ENCODE results near the gene CLRN3. TPM values are rescaled to one million over a fixed set of nuclear protein-coding genes. Genes with fewer than 3 reads are reported as not detected.
A peak's percentile ranks its signal among the peaks of the same experiment; 100 is the strongest.

The CLRN3 gene, protein sequence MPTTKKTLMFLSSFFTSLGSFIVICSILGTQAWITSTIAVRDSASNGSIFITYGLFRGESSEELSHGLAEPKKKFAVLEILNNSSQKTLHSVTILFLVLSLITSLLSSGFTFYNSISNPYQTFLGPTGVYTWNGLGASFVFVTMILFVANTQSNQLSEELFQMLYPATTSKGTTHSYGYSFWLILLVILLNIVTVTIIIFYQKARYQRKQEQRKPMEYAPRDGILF
- total RNA-seq (under 1 TPM in 3 of 9 donors, not detected in 6; 0.29 to 0.61 (median 0.39) TPM), polyA plus RNA-seq (not detected)
- long read RNA-seq, donor 1 = 0 reads
- long read RNA-seq, donor 2 = 0 reads
- long read RNA-seq, donor 3 = 0 reads
- long read RNA-seq, donor 4 = 0 reads
- long read RNA-seq, donor 5, partial matches to known transcripts = 0 of 1 reads
- long read RNA-seq, donor 5, other reads (novel, unspliced or antisense) = 1 of 1 reads
- long read RNA-seq, donor 6 = 0 reads
- long read RNA-seq, donor 7 = 0 reads
- long read RNA-seq, donor 8 = 0 reads
- long read RNA-seq, donor 9 = 0 reads
- long read RNA-seq, donor 10 = 0 reads

DNA sequence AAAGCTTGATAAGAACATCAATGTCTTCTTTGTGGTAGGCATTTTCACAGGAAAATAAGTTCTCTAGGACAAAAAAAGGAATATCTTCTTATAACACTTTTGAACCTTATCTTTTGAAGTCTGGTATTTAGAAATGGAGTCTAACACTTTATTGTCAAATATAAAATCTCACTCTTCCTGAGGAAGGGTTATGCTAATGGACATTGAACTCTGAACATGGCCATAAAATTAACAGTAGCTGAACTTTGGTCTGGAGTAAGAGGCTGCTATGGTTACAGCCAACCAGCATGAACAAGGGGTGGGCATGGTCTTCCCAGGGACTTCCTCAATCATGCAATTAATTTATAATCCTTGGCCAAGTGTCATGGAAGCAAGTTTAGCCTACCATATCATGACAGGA lies at the start of gene CLRN3:
CLRN3 (minus strand) TSS at position 199 of the 400 bp plus-strand sequence; CDS start at position 42, 157 bp downstream.
- DNase-seq = no peak
- Histone ChIP-seq H3K9me3 (replicated peaks in 1 of 3) (peaks cover 0 to 6% (median 0%) of the 10 kb centered on the region in 3 donors), H3K4me3 (no peak within 1 kb of the TSS), H3K36me3 (replicated peaks in 1 of 2) (no peaks in the 10 kb centered on the region), H3K4me1 (replicated peaks in 1 of 2) (no peaks in the 10 kb centered on the region), H3K27me3 (no peaks in the 10 kb centered on the region), H3K27ac (no peak within 1 kb of the TSS)
- intact Hi-C loops (cut with DNase I) = no loop called here
- TF ChIP-seq, protein P1, sequence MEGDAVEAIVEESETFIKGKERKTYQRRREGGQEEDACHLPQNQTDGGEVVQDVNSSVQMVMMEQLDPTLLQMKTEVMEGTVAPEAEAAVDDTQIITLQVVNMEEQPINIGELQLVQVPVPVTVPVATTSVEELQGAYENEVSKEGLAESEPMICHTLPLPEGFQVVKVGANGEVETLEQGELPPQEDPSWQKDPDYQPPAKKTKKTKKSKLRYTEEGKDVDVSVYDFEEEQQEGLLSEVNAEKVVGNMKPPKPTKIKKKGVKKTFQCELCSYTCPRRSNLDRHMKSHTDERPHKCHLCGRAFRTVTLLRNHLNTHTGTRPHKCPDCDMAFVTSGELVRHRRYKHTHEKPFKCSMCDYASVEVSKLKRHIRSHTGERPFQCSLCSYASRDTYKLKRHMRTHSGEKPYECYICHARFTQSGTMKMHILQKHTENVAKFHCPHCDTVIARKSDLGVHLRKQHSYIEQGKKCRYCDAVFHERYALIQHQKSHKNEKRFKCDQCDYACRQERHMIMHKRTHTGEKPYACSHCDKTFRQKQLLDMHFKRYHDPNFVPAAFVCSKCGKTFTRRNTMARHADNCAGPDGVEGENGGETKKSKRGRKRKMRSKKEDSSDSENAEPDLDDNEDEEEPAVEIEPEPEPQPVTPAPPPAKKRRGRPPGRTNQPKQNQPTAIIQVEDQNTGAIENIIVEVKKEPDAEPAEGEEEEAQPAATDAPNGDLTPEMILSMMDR (IDR thresholded peaks at IDR 0.05) = no peak
- TF ChIP-seq POLR2A (IDR thresholded peaks at IDR 0.05) = no peak

DNA sequence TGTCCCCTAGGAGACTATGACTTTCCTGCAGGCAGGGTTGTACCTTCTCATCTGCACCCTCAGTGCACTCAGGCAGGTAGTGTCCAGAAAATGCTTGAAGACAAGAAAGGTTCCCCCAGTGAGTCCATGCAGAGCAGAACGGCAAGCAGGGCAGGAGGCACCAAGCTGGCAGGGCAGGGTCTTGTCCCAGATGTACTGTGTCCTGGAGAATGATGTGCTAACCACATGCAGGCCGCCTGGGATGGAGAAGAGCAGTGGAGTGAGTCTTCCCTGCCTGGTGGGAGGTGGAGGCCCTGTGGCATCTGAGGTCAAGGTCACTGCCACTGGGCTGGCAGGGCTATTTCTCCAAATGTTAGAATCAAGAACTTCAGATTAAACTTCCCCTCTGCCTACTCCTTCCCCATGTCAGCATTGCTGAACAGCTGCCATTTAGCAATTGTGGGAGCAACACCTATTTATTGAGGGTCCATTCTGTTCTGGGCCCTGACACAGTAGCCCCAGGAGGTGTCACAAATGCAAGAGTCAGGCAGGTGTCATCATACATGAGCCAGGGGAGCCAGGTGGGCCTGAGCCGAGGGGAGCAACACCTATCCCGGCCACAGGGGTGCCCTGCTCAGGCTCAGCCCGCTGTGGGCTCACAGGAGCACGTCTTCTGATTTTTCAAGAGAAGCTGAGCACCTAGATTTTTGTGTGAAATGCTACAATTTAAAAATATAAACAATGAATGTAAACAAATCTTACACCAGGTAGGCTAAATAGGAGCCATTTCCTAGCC lies 48.3 kb upstream of the CLRN3 start:
- Histone ChIP-seq H3K27me3 (no peaks in the 10 kb centered on the region), H3K4me3 (no peak overlapping the region), H3K36me3 (replicated peaks in 1 of 2) (no peaks in the 10 kb centered on the region), H3K9me3 (replicated peaks in 1 of 3) (no peaks in the 10 kb centered on the region), H3K4me1 (replicated peaks in 1 of 2) (peaks cover 15 to 38% of the 10 kb centered on the region in 2 donors), H3K27ac (peak overlapping the region in 1 of 5 donors; percentile 1)
- DNase-seq = peak in 2 of 7 donors; percentile 33 to 52
- no peak for TF ChIP-seq POLR2A (IDR thresholded peaks at IDR 0.05)
- TF ChIP-seq, protein P1 (IDR thresholded peaks at IDR 0.05) = no peak
- WGBS, 4 donors = 61 to 95% (median 84%) methylated on average over 4 to 6 of the region's 6 CpGs
- intact Hi-C loops (cut with DNase I) = no loop called here

DNA sequence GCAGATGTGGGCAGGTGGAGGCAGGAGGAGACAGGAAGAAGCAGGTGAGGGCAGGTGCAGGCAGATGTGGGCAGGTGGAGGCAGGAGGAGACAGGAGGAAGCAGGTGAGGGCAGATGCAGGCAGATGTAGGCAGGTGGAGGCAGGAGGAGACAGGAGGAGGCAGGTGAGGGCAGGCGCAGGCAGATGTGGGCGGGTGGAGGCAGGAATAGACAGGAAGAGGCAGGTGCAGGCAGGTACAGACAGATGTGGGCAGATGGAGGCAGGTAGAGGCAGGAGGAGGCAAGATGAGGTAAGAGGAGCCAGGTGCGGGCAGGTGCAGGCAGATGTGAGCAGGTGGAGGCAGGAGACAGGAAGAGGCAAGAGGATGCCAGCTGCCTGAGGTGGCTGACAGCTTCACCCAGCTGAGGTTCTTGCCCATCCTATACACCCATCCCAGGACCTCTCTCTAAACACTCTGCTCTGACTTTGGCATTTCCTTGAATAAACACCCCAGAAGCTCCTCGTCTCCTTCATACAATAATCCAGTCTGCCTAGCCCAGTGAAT lies 47.1 kb upstream of the CLRN3 start:
- WGBS, 4 donors = 92 to 97% (median 96%) methylated on average over 4 of the region's 4 CpGs

DNA sequence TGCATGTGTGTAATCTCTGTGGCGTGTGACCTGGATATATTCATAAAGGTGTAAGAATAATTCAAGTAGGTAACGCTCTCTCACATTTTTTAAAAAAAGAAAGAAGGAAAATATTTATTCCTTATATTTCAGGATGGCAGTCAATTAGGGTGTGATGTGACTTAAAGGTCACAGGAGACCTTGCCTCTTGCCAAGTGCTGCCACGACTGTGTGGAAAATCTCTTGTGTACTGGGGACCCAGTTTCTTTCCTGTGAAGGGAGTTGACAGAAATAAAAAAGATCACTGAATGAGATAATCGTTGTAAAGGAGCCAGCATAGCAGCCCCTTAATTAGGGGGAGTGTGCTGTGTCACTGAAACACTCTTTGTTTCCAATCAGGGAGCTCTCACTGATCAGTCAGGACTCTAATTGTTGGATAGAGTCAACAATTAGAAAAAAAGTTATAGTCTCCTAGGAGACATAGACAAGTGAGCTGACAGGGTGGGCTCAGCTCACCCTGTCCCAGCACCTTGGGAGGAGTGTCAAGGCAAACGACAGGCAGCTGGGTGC lies 45.2 kb upstream of the CLRN3 start:
- TF ChIP-seq POLR2A (IDR thresholded peaks at IDR 0.05) = no peak
- TF ChIP-seq, protein P1 (IDR thresholded peaks at IDR 0.05) = no peak
- peaks cover 2 to 28% of the 10 kb centered on the region in 2 donors for H3K4me1 ChIP-seq (replicated peaks in 1 of 2)
- WGBS, 4 donors = 59 to 67% (median 63%) methylated on average over 5 of the region's 5 CpGs
- intact Hi-C loops (cut with DNase I) = no loop called here
- H3K27me3 ChIP-seq = no peaks in the 10 kb centered on the region
- DNase-seq = peak in 1 of 7 donors; percentile 18
- H3K9me3 ChIP-seq (replicated peaks in 1 of 3) = no peaks in the 10 kb centered on the region
- no peak overlapping the region for H3K4me3 ChIP-seq
- H3K27ac ChIP-seq = no peak overlapping the region
- no peaks in the 10 kb centered on the region for H3K36me3 ChIP-seq (replicated peaks in 1 of 2)

More for the DNA sequence above, 47.1 kb upstream of the CLRN3 start:
- no peak for TF ChIP-seq POLR2A (IDR thresholded peaks at IDR 0.05)
- H3K27ac ChIP-seq = no peak overlapping the region
- peak in 1 of 7 donors; percentile 38 for DNase-seq
- intact Hi-C loops (cut with DNase I) = no loop called here
- H3K4me3 ChIP-seq = no peak overlapping the region
- peaks cover 5 to 33% of the 10 kb centered on the region in 2 donors for H3K4me1 ChIP-seq (replicated peaks in 1 of 2)
- no peaks in the 10 kb centered on the region for H3K9me3 ChIP-seq (replicated peaks in 1 of 3)
- no peaks in the 10 kb centered on the region for H3K36me3 ChIP-seq (replicated peaks in 1 of 2)
- H3K27me3 ChIP-seq = no peaks in the 10 kb centered on the region
